ENCODE results near the gene KCNK4.

DNA sequence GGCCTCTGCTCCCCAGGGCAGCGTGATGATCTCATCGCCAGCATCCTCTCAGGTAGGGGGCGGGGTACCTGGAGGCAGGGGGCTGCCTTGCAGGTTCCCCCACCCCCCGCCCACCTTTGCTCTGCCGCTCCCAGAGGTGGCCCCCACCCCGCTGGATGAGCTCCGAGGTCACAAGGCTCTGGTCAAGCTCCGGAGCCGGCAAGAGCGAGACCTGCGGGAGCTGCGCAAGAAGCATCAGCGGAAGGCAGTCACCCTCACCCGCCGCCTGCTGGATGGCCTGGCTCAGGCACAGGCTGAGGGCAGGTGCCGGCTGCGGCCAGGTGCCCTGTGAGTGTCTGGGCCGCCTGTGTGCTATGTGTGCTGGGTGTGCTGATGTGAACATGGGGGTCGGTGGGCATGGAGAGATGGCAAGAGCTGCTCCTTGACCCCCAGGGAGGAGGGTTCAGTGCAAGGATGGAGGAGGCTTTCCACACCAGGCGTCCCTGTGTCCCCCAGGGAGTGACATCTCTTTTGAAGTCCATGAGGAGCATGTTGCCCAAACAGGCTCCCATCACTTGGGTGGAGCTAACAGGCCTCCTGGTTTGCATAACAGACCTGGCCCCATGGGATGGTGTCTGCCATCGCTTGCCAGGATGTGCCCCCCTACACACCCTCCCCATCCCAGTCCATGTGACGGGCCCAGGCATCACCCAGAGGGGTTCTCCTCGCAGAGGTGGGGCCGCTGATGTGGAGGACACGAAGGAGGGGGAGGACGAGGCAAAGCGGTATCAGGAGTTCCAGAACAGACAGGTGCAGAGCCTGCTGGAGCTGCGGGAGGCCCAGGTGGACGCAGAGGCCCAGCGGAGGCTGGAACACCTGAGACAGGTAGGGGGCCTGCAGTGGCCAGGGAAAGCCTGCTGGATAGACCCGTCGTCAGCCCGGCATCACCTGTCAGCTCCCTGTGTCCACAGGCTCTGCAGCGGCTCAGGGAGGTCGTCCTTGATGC lies 25.6 kb upstream of the KCNK4 start:
- no peak for TF ChIP-seq EZH2 (IDR thresholded peaks at IDR 0.05)
- TF ChIP-seq POLR2AphosphoS5 (IDR thresholded peaks at IDR 0.05; ENCODE audit: borderline replicate concordance, low read depth, low read length): no peak
- no peak for TF ChIP-seq FOXP2 (optimal IDR thresholded peaks at IDR 0.05; ENCODE audit: control extremely low read depth, extremely low read length, insufficient read depth)

Data from SK-N-MC (cell line).